ENCODE data around the gene ANKRD9.

DNA sequence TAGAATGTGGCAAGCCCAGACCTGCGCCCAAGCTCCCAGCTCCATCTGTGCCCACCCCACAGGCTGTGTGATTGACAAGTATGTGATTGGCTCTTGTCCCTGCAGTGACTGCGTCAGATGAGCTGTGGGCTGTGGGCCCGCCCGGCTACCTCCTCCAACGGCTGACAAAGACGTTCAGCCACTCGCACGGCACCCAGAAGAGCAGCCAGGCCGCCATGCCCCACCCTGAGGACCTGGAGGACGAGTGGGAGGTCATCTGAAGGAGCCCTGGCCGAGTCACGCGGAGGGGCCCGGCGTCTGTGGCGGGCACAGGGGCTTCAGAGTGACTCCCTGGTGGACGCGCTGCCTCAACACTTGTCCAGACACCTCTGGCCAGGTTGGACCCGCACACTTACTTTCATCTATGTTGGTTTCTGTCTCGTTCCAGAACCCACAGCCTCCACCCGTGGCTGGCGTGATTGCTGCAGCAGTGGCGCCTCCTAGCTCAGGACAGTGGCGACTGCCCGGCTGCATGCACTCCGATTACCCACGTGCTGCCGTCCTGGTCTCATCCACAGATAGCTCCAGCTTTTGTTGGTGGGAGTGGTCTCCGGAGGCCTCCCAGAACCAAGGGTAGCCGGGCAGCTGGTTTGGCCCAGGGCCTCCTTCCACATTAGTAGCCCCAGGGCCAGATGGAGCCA is 11.4 kb downstream of the ANKRD9 start:
- TF ChIP-seq, protein P1, sequence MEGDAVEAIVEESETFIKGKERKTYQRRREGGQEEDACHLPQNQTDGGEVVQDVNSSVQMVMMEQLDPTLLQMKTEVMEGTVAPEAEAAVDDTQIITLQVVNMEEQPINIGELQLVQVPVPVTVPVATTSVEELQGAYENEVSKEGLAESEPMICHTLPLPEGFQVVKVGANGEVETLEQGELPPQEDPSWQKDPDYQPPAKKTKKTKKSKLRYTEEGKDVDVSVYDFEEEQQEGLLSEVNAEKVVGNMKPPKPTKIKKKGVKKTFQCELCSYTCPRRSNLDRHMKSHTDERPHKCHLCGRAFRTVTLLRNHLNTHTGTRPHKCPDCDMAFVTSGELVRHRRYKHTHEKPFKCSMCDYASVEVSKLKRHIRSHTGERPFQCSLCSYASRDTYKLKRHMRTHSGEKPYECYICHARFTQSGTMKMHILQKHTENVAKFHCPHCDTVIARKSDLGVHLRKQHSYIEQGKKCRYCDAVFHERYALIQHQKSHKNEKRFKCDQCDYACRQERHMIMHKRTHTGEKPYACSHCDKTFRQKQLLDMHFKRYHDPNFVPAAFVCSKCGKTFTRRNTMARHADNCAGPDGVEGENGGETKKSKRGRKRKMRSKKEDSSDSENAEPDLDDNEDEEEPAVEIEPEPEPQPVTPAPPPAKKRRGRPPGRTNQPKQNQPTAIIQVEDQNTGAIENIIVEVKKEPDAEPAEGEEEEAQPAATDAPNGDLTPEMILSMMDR (IDR thresholded peaks at IDR 0.05) = no peak
- TF ChIP-seq POLR2A (IDR thresholded peaks at IDR 0.05) = no peak

Data from uterus (tissue), 2 donors.